HK-2 (cell line): ENCODE results near the gene GP1BB.

Experiments
- DNase-seq: peaks from one replicate; pipeline ENCODE4 v3.0.0-alpha.2; 2018; ENCODE audit not compliant: unreplicated experiment

Gene GP1BB

GRCh38 chr22:19766511-19767426, 43.4 kb downstream of the GP1BB start:
- DNase-seq = peak; percentile 62

- no peak for DNase-seq
Measured at GRCh38 chr22:19767427-19768341, 44.3 kb downstream of the GP1BB start.

GRCh38 chr22:19769393-19769715, 46.0 kb downstream of the GP1BB start:
- no peak for DNase-seq

- no peak for DNase-seq
Measured at GRCh38 chr22:19770349-19771220, 47.2 kb downstream of the GP1BB start.

GRCh38 chr22:19772422-19772672, 49.0 kb downstream of the GP1BB start:
- no peak for DNase-seq

- no peak for DNase-seq
Measured at GRCh38 chr22:19772673-19773469, 49.5 kb downstream of the GP1BB start.

- no peak for DNase-seq
Measured at GRCh38 chr22:19773470-19774040, 50.2 kb downstream of the GP1BB start.
